Uterus (tissue), 4 donors: ENCODE measurements around the gene EXOC4. TPM values are rescaled to one million over a fixed set of nuclear protein-coding genes. Genes with fewer than 3 reads are reported as not detected.

Experiments used
- DNase-seq, 2 donors: peaks; one replicate each; pipeline ENCODE4 v3.0.0-alpha.2; 2019 to 2020
- H3K27ac ChIP-seq, 2 donors: fragments of 200-600 bp; sonication (generic); 1 replicate in 1 of 2; 2 replicates in 1 of 2; pipeline ENCODE4 v1.5.1; 2016 to 2018
- H3K27me3 ChIP-seq, 2 donors: fragments of 200-600 bp; sonication (generic); one replicate each; pipeline ENCODE4 v1.5.1; 2018 to 2019; ENCODE audit warnings: control low read depth in 1 of 2
- H3K36me3 ChIP-seq, 2 donors: fragments of 200-600 bp; sonication (generic); one replicate each; pipeline ENCODE4 v1.5.1; 2019; ENCODE audit warnings: control low read depth in 1 of 2
- H3K4me1 ChIP-seq, 2 donors: fragments of 200-600 bp; sonication (generic); one replicate each; pipeline ENCODE4 v1.5.1; 2018 to 2019; ENCODE audit warnings: control low read depth in 1 of 2
- H3K4me3 ChIP-seq, 2 donors: fragments of 200-600 bp; sonication (generic); 1 replicate in 1 of 2; 2 replicates in 1 of 2; pipeline ENCODE4 v1.5.1; 2018 to 2019; ENCODE audit warnings: mild to moderate bottlenecking in 1 of 2
- H3K9me3 ChIP-seq, 2 donors: fragments of 200-600 bp; sonication (generic); one replicate each; pipeline ENCODE4 v1.5.1; 2019; ENCODE audit warnings: control low read depth in 1 of 2
- POLR2A ChIP-seq, 2 donors: fragments of 450-650 bp; IDR thresholded peaks; one replicate each; pipeline ENCODE4 v1.6.1; 2016; ENCODE audit warnings: antibody characterized with exemption in 2 of 2, mild to moderate bottlenecking in 1 of 2, moderate library complexity in 1 of 2
- intact Hi-C: fragments of 100-400 bp; cut with DNase I; formaldehyde crosslinking; loops from one replicate; pipeline ENCODE4 v1.15.1; 2023; ENCODE audit warnings: low total_unique reads
- total RNA-seq, 4 donors: library from RNA; depleted of rRNA in 3 of 4; stranded (reverse); fragments of >200 nt in 3 of 4; gene quantifications; one replicate each; pipeline versions ENCODE4 v1.1.0 to v1.2.4, GENCODE V29; 2014 to 2023
- TF ChIP-seq, protein P1 (sequence below), 4 experiments: fragments of 200-600 bp in 2 of 4; fragments of 450-650 bp in 2 of 4; sonication (generic) in 2 of 4; IDR thresholded peaks; one replicate each; pipeline ENCODE4 v1.5.1; 2016 to 2019; ENCODE audit warnings: antibody characterized with exemption in 4 of 4, mild to moderate bottlenecking in 2 of 4, moderate library complexity in 1 of 4
- donor health status: DM: yes; HTN: yes; CAD: no.

Gene EXOC4
- total RNA-seq, 4 donors from 2014 or later = 27.2 to 126 (median 65.4) TPM

DNA sequence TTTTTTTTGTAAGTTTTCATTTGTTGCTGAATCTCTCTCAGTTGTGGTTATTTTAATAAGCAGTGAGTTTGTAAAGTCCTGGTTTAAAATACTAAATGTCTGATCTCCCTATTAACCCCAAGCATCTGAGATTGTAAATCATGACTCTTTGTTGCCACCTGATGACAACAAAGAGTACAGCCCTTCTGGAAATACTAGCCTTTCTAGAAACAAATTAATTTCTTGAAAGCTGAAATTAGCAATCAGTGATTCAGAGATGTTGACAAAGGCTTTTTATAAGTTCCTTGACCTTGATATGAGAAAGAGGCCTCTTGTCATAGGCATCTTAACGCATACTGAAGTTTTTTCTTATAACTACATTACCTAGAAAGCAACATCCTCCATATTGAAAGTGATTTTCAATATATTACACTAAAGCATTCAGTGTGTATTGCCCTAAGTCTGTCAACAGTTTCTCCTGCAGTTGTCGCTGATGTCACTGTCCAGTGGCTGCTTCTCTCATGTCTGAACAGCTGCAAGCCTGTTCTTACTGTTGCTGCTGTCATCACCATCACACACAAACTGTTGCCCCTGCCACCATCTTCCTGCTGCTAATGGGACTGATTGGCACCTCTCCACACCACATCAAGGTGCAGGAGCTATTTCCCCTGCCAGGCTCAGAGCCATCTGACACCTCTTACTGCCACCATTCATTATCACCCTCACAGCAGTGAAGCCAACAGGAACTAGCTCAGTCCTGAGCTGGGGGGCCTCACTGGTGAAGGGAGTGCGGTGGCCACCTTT is 779.1 kb downstream of the EXOC4 start:
- Histone ChIP-seq H3K27me3 (no peaks in the 10 kb centered on the region), H3K27ac (no peak overlapping the region), H3K4me3 (no peak overlapping the region), H3K36me3 (no peaks in the 10 kb centered on the region), H3K9me3 (no peaks in the 10 kb centered on the region), H3K4me1 (no peaks in the 10 kb centered on the region)
- DNase-seq = no peak
- intact Hi-C loops = no loop called here
- TF ChIP-seq POLR2A (IDR thresholded peaks at IDR 0.05) = no peak
- TF ChIP-seq, protein P1, sequence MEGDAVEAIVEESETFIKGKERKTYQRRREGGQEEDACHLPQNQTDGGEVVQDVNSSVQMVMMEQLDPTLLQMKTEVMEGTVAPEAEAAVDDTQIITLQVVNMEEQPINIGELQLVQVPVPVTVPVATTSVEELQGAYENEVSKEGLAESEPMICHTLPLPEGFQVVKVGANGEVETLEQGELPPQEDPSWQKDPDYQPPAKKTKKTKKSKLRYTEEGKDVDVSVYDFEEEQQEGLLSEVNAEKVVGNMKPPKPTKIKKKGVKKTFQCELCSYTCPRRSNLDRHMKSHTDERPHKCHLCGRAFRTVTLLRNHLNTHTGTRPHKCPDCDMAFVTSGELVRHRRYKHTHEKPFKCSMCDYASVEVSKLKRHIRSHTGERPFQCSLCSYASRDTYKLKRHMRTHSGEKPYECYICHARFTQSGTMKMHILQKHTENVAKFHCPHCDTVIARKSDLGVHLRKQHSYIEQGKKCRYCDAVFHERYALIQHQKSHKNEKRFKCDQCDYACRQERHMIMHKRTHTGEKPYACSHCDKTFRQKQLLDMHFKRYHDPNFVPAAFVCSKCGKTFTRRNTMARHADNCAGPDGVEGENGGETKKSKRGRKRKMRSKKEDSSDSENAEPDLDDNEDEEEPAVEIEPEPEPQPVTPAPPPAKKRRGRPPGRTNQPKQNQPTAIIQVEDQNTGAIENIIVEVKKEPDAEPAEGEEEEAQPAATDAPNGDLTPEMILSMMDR (IDR thresholded peaks at IDR 0.05) = no peak

DNA sequence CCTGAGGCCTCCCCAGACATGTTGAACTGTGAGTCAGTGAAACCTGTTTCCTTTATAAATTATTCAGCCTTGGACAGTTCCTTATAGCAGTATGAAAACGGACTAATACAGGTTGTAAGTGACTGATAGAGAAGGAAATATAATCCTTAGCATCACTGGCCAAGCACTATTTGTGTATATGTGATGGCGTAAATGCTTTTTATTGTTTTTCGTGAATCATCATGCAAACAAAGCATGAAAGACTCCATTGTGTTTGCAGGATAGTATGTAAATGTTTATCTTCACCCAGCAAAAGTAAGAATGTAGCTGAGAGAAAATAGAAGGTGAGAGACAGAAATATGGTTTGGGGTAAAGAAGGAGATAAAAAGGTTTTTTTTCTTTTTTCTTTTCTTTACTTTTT is 781.8 kb downstream of the EXOC4 start:
- intact Hi-C loops = no loop called here
- no peaks in the 10 kb centered on the region for H3K4me1 ChIP-seq
- H3K4me3 ChIP-seq = no peak overlapping the region

DNA sequence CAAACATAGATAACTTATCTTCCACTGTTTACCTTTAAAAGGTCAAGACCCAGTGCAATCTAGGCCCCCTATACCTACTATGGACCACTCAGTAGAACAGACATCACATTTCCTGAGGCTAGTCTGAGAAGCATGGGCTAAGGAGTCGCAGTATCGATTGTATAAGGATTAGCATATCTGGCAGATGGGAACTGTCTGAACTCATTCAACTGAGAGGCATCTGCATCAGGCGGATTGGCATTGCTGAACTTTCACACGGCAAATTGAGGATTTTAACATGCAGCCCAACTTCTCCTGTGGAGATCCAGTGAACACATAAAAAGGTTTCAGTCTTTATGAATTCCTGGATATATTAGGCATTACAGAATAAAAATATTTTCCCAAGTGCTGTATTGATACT is 785.1 kb downstream of the EXOC4 start:
- H3K4me1 ChIP-seq = no peaks in the 10 kb centered on the region
- no peak for DNase-seq
- no peaks in the 10 kb centered on the region for H3K36me3 ChIP-seq
- H3K4me3 ChIP-seq = no peak overlapping the region
- no peaks in the 10 kb centered on the region for H3K27me3 ChIP-seq
- TF ChIP-seq POLR2A (IDR thresholded peaks at IDR 0.05) = no peak
- TF ChIP-seq, protein P1 (IDR thresholded peaks at IDR 0.05) = no peak
- intact Hi-C loops = no loop called here
- H3K27ac ChIP-seq = no peak overlapping the region
- H3K9me3 ChIP-seq = no peaks in the 10 kb centered on the region

More for the DNA sequence above, 781.8 kb downstream of the EXOC4 start:
- no peak for DNase-seq
- no peak for TF ChIP-seq POLR2A (IDR thresholded peaks at IDR 0.05)
- TF ChIP-seq, protein P1 (IDR thresholded peaks at IDR 0.05) = no peak
- Histone ChIP-seq H3K36me3 (no peaks in the 10 kb centered on the region), H3K27me3 (no peaks in the 10 kb centered on the region), H3K9me3 (no peaks in the 10 kb centered on the region), H3K27ac (no peak overlapping the region)

DNA sequence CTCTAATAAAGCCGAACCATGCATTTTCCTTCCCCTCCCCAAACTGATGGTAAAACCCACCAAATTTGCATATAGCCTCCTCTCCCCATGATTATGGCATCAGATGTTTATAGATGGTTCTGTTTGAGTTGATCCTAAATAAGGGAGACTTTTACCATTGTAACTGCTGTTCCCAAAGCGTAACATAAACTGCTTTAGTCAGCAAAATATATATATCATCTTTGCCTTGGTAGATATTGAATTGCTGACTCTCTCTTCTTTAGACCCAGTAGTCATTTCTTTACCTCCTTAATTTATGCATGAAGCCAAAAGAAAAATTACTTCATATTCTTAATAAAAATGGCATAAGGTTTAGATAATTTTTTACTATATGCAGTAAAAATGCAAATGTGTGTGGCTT is 788.1 kb downstream of the EXOC4 start:
- H3K4me1 ChIP-seq = no peaks in the 10 kb centered on the region
- intact Hi-C loops = no loop called here
- no peaks in the 10 kb centered on the region for H3K36me3 ChIP-seq
- DNase-seq = no peak
- H3K9me3 ChIP-seq = no peaks in the 10 kb centered on the region
- TF ChIP-seq POLR2A (IDR thresholded peaks at IDR 0.05) = no peak
- TF ChIP-seq, protein P1 (IDR thresholded peaks at IDR 0.05) = no peak
- H3K27me3 ChIP-seq = no peaks in the 10 kb centered on the region
- H3K4me3 ChIP-seq = no peak overlapping the region
- H3K27ac ChIP-seq = no peak overlapping the region

DNA sequence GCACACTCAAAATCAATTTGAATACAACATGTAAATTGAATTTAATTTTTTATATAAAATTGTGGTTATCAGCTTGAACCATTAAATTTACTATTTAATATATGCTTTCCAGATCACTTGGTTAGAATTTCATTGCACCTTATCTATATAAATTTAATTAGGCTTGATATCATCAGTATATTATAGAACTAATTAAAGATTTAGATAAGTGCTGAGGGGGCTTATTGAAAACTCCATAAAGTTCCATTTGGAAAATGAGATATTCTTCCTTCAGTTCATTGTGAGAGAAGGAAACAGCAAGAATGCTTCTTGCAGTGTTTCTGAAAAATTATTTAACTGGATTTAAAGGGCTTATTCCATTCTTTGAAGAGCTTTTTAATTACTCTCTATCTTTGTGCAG is 788.6 kb downstream of the EXOC4 start:
- H3K4me1 ChIP-seq = no peaks in the 10 kb centered on the region
- TF ChIP-seq, protein P1 (IDR thresholded peaks at IDR 0.05) = no peak
- TF ChIP-seq POLR2A (IDR thresholded peaks at IDR 0.05) = no peak
- H3K4me3 ChIP-seq = no peak overlapping the region
- no peak overlapping the region for H3K27ac ChIP-seq
- DNase-seq = no peak
- intact Hi-C loops = no loop called here
- H3K27me3 ChIP-seq = no peaks in the 10 kb centered on the region
- no peaks in the 10 kb centered on the region for H3K36me3 ChIP-seq
- H3K9me3 ChIP-seq = no peaks in the 10 kb centered on the region
